ENCODE measurements around the gene KCNQ5.
"Not testable (repeated sequence)": the region's sequence is repeated elsewhere in the genome, so short reads cannot be mapped to it uniquely, and the experiment has no call there.

KCNQ5 gene

GRCh38 chr6:73216859-73217258 lies 595.0 kb downstream of the KCNQ5 start:
- no peak for DNase-seq

DNA sequence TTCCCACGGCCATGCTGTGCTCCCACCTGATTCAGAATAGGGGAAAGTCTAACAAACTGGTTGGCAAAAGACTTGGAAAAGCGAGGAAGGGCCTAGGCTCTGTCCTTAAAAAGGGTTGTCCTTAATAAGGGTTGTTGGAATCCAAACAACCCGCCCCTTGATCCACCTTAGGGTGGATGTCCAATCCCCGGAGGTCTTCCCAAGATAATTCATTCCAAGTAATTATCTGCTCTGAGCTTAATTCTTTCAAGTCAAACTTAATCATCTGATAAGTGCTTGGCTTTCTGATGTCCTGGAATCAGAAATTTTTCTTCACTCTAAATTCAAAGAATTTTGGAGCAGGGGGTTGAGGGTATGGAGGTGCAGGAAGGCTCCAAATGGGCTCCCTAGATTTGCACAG lies 603.5 kb downstream of the KCNQ5 start, which contains the start of gene KHDC1L:
Gene KHDC1L (minus strand): TSS at position 101 of the 400 bp plus-strand sequence. CDS start 88 bp downstream, at position 13.
- DNase-seq, result no peak

- no peak for DNase-seq
These were observed 605.9 kb downstream of the KCNQ5 start for GRCh38 chr6:73227606-73228255.

DNA sequence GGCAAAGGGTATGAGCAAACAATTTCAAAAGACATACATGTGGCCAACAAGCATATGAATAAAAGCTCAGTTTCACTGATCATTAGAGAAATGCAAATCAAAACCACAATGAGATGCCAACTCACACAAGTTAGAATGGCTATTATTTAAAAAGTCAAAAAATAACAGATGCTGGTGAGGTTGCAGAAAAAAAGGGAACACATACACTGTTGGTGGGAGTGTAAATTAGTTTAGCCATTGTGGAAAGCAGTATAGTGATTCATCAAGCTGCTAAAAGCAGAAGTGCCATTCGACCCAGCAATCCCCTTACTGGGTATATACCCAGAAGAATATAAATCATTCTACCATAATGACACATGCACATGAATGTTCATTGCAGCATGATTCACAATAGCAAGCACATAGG lies 610.1 kb downstream of the KCNQ5 start:
- no peak for DNase-seq

DNA sequence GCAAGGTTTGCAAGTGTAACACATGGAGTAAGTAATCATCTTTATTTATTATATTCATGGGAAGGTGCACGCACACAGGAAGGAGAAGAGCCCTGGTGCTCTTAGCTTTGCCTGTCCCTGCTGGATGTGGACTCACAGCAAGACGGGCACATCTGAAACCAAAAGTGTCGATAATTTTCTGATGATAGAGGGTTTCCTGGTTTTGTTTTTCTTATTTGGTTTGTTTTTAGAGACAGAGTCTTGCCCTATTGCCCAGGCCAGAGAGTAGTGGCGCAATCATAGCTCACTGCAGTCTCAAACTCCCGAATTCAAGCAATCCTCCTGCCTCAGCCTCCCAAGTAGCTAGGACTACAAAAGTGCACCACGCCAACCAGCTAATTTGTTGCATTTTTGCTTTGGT lies 611.2 kb downstream of the KCNQ5 start:
- DNase-seq, result no peak

- DNase-seq, result not testable (repeated sequence)
These were observed 612.1 kb downstream of the KCNQ5 start for GRCh38 chr6:73233971-73234370.

DNA sequence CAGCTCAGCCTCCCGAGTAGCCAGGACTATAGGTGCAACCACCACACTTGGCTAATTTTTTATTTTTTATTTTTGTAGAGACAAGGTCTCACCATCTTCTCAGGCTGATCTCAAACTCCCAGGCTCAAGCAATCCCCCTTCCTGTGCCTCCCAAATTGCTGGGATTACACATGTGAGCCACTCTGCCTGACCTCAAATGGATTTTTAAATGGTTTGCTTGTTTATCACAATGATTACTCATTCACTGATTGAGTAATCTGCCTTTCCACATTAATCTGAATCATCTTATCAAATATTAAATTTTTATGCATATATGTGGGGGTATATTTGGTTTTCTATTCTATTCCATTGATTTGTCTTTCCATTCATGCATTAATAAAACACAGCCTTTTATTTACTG lies 612.9 kb downstream of the KCNQ5 start:
- DNase-seq, result no peak

DNA sequence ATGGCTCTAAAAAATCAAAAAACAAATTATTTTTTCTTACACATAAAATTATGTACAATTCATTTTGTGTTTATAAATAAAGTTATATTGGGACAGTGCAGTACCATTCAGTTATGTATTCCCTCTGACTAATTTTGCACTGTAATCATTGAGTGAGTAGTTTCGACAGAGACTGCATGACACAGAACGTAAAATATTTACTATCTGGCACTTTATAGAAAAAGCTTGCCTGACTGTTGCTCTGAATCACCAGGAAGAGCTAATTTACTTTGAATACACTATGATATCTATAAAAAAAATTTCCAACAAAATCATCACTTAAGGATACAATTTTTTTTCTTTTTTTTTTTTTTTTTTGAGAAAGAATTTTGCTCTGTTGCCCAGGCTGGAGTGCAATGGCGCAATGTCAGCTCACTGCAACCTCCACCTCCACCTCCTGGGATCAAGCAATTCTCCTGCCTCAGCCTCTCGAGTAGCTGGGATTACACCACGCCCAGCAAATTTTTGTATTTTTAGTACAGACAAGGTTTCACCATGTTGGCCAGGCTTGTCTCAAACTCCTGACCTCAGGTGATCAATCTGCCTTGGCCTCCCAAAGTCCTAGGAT lies 614.4 kb downstream of the KCNQ5 start:
- DNase-seq, result no peak

GRCh38 chr6:73240730-73241129 lies 618.9 kb downstream of the KCNQ5 start:
- DNase-seq, result no peak

GRCh38 chr6:73242001-73242400 lies 620.1 kb downstream of the KCNQ5 start:
- no peak for DNase-seq
